Measurements from ENCODE around the gene UCKL1. TPM values are rescaled to one million over a fixed set of nuclear protein-coding genes. Genes with fewer than 3 reads are reported as not detected.
"Not testable (repeated sequence)": the region's sequence is repeated elsewhere in the genome, so short reads cannot be mapped to it uniquely, and the experiment has no call there.

UCKL1 gene
- total RNA-seq, 6 donors from 2014 or later, result 23.0 to 103 (median 37.3) TPM

DNA sequence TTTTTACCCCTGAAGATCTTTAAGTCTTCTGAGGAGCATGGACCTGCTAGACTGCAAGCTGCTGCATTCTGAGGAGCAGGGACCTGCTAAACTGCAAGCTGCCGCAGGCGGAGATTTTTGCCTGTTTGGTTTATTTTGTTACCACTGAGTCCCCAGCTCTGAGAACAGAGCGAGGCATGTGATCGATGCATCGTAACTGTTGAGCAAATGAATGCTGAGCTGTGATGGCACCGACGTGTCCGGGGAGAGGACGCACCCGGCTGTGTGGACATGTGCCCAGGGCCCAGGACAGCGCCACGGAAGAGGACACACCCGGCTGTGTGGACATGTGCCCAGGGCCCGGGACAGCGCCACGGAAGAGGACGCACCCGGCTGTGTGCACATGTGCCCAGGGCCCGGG lies 37.1 kb downstream of the UCKL1 start:
- no peak for TF ChIP-seq POLR2A (IDR thresholded peaks at IDR 0.05)
- TF ChIP-seq EP300 (IDR thresholded peaks at IDR 0.05), result no peak
- TF ChIP-seq POLR2AphosphoS5 (IDR thresholded peaks at IDR 0.05), result no peak
- TF ChIP-seq, protein P1, sequence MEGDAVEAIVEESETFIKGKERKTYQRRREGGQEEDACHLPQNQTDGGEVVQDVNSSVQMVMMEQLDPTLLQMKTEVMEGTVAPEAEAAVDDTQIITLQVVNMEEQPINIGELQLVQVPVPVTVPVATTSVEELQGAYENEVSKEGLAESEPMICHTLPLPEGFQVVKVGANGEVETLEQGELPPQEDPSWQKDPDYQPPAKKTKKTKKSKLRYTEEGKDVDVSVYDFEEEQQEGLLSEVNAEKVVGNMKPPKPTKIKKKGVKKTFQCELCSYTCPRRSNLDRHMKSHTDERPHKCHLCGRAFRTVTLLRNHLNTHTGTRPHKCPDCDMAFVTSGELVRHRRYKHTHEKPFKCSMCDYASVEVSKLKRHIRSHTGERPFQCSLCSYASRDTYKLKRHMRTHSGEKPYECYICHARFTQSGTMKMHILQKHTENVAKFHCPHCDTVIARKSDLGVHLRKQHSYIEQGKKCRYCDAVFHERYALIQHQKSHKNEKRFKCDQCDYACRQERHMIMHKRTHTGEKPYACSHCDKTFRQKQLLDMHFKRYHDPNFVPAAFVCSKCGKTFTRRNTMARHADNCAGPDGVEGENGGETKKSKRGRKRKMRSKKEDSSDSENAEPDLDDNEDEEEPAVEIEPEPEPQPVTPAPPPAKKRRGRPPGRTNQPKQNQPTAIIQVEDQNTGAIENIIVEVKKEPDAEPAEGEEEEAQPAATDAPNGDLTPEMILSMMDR (IDR thresholded peaks at IDR 0.05), result no peak
- 77 to 96% methylated on average over 13 to 19 of the region's 19 CpGs for WGBS, 2 donors
- ATAC-seq (ENCODE audit: low FRiP score in 2 of 2) (no peak), DNase-seq (no peak)
- H3K9me3 ChIP-seq, result peaks cover 0 to 2% (median 0%) of the 10 kb centered on the region in 4 donors
- no peak overlapping the region for H3K27ac ChIP-seq
- no peaks in the 10 kb centered on the region for H3K4me1 ChIP-seq
- no peaks in the 10 kb centered on the region for H3K27me3 ChIP-seq
- peaks cover 0 to 26% (median 13%) of the 10 kb centered on the region in 4 donors for H3K36me3 ChIP-seq
- no peak overlapping the region for H3K4me3 ChIP-seq

DNA sequence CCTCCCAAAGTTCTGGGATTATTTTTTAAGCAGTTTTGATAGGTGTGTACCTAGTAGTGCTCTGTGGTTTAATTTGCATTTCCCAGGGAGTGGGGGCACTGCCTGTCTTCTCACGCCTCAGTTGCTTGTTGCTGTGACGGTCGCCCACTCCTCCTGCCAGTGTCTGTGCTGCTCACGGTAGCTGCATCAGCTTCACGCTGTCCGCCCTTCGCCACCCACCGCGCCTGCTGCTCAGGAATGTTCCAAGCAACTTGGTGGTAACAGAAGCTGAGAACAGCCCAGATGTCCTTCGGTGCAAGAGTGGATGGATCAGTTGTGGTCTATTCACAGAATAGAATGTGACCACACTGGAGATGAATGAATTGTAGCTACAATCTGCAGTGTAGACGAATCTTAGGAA lies 38.4 kb downstream of the UCKL1 start:
- H3K9me3 ChIP-seq, result peaks cover 0 to 2% (median 0%) of the 10 kb centered on the region in 4 donors
- H3K36me3 ChIP-seq, result peaks cover 0 to 26% (median 13%) of the 10 kb centered on the region in 4 donors
- H3K27ac ChIP-seq, result no peak overlapping the region
- peaks cover 0 to 2% (median under 1%) of the 10 kb centered on the region in 4 donors for H3K4me1 ChIP-seq
- TF ChIP-seq, protein P1 (IDR thresholded peaks at IDR 0.05), result no peak
- TF ChIP-seq POLR2AphosphoS5 (IDR thresholded peaks at IDR 0.05) (no peak), POLR2A (IDR thresholded peaks at IDR 0.05) (no peak), EP300 (IDR thresholded peaks at IDR 0.05) (no peak)
- DNase-seq (no peak), ATAC-seq (ENCODE audit: low FRiP score in 2 of 2) (no peak)
- H3K4me3 ChIP-seq, result no peak overlapping the region
- WGBS, 2 donors, result 93 to 95% methylated on average over 11 of the region's 11 CpGs
- no peaks in the 10 kb centered on the region for H3K27me3 ChIP-seq

DNA sequence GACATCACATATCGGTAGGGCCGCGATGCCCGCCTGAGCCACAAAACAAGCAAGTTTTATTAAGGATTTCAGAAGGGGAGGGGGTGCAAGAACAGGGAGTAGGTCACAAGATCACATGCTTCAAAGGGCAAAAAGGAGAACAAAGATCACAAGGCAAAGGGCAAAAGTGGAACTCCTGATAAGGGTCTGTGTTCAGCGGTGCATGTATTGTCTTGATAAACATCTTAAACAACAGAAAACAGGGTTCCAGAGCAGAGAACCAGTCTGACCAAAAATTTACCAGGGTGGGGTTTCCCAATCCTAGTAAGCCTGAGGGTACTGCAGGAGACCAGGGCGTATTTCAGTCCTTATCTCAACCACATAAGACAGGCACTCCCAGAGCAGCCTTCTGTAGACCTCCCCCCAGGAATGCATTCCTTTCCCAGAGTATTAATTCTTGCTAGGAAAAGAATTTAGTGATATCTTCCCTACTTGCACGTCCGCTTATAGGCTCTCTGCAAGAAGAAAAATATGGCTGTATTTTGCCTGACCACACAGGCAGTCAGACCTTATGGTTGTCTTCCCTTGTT lies 39.8 kb downstream of the UCKL1 start:
- peaks cover 0 to 26% (median 13%) of the 10 kb centered on the region in 4 donors for H3K36me3 ChIP-seq
- H3K27ac ChIP-seq; DNase-seq; H3K4me3 ChIP-seq; ATAC-seq (ENCODE audit: low FRiP score in 2 of 2); H3K9me3 ChIP-seq; H3K27me3 ChIP-seq; H3K4me1 ChIP-seq: not testable (repeated sequence)
- 89 to 97% methylated on average over 8 of the region's 8 CpGs for WGBS, 2 donors

DNA sequence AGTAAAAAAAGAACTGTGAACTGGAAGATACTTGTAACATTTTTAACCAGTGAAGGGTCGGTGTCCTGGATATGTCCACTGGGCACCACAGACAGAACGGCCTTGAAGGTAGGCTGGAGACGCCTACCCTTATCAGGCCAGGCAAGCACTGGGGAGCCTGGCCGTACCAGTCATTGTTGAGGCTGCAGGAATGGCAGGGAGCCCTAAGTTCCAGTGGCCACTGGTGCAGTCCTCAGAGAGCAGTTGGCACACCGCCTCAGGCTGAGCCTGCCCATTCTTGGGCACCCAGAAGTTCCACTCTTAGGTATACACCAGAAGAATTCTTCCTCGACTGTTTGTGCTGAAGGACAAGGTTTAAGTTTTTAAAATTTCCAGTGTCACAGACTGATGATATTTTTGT lies 40.7 kb downstream of the UCKL1 start:
- no peak for TF ChIP-seq EP300 (IDR thresholded peaks at IDR 0.05)
- TF ChIP-seq, protein P1 (IDR thresholded peaks at IDR 0.05), result no peak
- no peak for TF ChIP-seq POLR2A (IDR thresholded peaks at IDR 0.05)
- TF ChIP-seq POLR2AphosphoS5 (IDR thresholded peaks at IDR 0.05), result no peak
- Histone ChIP-seq H3K4me1 (peaks cover 5 to 19% (median 12%) of the 10 kb centered on the region in 4 donors), H3K4me3 (no peak overlapping the region), H3K27ac (no peak overlapping the region), H3K36me3 (peaks cover 0 to 21% (median 12%) of the 10 kb centered on the region in 4 donors), H3K27me3 (no peaks in the 10 kb centered on the region), H3K9me3 (peaks cover 0 to 2% (median 0%) of the 10 kb centered on the region in 4 donors)
- DNase-seq, result peak in 1 of 2 donors; percentile 40
- peak in 1 of 2 donors; percentile 26 for ATAC-seq (ENCODE audit: low FRiP score in 2 of 2)
- WGBS, 2 donors, result 84 to 90% methylated on average over 5 to 6 of the region's 6 CpGs

DNA sequence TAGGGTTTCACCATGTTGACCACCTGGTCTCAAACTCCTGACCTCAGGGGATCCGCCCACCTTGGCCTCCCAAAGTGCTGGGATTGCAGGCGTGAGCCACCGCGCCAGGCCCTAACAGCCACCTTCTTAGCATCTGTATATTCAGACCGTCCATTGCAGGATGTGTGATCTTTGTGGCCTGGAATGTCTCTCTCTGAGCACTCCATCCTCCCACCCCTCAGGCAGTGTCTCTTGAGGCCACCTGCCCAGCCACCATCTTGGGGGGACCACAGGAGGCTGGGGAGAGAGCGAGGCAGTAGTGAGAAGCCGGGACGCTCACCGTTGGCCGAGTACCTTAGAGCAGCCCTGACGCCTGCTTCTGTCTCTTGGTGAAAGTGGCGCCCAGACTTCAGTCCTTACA lies 42.4 kb downstream of the UCKL1 start:
- no peak for TF ChIP-seq POLR2AphosphoS5 (IDR thresholded peaks at IDR 0.05)
- TF ChIP-seq POLR2A (IDR thresholded peaks at IDR 0.05), result no peak
- TF ChIP-seq, protein P1 (IDR thresholded peaks at IDR 0.05), result no peak
- no peak for TF ChIP-seq EP300 (IDR thresholded peaks at IDR 0.05)
- Histone ChIP-seq H3K36me3 (peaks cover 0 to 12% (median 6%) of the 10 kb centered on the region in 4 donors), H3K9me3 (peaks cover 0 to 2% (median 0%) of the 10 kb centered on the region in 4 donors), H3K27me3 (no peaks in the 10 kb centered on the region), H3K27ac (no peak overlapping the region), H3K4me1 (peaks cover 11 to 32% (median 12%) of the 10 kb centered on the region in 4 donors), H3K4me3 (no peak overlapping the region)
- DNase-seq, result no peak
- 95 to 96% methylated on average over 10 to 12 of the region's 12 CpGs for WGBS, 2 donors
- no peak for ATAC-seq (ENCODE audit: low FRiP score in 2 of 2)
